HG03196 (cell line): ENCODE measurements around the gene CD99L2.

Source experiments
- ATAC-seq: cut with Tn5 transposase; IDR thresholded peaks from one replicate; pipeline ENCODE4 v1.9.1; 2021; ENCODE audit not compliant: unreplicated experiment

CD99L2 gene, protein sequence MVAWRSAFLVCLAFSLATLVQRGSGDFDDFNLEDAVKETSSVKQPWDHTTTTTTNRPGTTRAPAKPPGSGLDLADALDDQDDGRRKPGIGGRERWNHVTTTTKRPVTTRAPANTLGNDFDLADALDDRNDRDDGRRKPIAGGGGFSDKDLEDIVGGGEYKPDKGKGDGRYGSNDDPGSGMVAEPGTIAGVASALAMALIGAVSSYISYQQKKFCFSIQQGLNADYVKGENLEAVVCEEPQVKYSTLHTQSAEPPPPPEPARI

DNA sequence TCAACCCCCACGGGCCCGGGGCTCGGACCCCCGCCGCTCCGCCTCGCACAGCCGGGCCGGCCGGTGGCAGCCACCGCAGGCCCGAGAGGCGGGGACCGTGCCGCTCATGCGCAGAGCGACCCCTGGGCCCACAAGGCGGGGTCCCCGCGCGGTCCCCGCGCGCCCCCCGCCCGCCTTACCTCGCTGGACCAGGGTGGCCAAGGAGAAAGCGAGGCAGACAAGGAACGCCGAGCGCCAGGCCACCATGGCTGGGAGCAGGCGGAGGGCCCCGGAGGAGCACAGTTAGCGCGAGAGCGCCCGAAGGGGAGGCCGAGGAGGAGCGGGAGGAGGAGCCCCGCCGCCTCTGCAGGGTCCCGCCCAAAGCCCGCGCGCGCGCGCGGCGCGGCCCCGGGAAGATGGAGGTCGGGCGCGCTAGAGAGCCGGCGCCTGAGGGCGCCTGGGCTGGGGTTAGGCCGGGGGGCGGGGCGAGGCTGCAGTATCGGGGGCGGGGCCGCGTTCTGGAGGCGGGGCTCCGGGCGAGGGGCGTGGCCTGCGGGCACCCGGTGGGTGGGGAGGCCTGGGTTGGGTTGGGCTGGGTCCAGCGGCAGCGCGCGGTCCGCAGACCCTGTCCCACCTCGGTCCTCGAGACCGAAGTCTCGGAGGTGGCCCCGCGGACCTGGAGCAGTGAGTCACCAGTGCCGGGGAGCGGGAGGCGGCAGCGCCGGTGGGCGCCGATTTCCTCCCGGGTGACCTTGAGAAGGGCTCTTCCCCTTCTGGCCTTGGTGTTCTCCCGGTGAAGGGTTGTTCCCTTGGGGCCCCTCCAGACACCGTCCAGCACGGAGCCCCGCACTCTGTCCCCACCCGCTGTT lies at the start of gene CD99L2:
TSS of gene CD99L2 (minus strand) at position 326 of the 848 bp plus-strand sequence. CDS start at position 246, 80 bp downstream.
- peak; percentile 95 for ATAC-seq

DNA sequence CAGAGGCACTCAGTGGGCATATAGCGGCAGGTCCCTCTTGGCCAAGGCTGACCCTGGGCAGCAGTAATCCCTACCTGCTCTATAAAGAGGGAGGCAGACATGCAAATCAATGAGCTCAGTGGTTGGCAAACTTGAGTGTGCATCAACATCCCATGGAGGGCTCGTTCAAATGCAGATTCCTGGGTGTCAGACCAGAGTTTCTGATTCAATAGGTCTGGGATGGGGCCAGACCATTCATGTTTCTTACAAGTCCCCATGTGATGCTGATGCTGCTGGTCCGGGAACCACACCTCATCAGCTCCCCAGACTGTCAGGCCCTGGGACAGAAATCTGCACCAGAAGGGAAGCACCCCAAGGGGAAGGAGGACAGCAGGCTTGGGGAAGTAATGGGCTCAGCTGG lies 45.8 kb upstream of the CD99L2 start:
- no peak for ATAC-seq

DNA sequence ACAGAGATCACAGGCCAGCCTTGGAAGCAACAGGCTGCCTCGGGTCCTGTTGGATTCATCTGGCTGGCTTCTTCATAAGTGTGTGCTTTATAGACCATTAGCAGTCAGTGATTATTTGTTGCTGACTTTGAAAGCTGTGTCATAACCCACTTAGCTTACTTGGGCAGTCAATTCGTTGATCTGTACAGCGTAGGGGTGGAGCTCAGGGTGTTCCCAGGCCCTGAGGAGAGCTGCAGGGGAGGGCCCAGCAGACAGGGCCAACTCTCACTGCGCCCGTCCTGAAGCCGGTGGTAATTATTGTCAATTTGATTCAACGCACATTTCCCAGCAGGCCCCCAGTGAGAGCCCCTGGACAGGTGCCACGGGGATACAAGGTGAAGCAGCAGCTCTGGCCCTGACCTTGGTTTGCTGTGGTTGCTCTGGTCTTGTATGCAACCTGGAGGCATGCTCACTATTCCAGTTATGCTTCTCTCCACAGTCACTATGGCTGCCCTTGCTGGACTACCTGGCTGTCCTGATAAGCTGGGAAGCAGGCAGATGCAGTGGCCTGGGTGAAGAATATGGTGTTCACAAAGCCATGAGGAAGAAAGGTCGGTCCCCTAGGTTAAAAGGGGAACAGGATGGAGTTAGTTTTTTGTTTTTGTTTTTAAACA lies 44.6 kb upstream of the CD99L2 start:
- no peak for ATAC-seq

DNA sequence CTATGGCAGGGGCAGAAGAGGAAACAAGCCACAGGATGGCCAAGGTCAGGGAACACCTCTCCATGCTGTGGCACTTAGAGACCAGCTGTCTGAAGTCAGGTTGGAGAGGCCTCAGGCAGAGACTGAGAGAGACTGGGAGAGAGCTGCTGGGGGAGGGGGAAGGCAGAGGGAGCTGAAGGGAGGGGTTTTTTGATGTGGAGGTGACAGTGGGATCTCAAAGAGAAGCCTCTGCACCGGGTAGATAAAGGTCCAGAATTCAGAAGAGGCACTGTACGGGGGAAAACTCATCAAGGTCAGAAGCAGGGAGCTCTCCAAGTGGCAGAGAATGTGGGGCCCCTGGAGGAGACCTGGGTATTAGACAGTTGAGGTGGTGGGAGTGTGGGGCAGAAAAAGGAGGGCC lies 43.1 kb upstream of the CD99L2 start:
- ATAC-seq: no peak

DNA sequence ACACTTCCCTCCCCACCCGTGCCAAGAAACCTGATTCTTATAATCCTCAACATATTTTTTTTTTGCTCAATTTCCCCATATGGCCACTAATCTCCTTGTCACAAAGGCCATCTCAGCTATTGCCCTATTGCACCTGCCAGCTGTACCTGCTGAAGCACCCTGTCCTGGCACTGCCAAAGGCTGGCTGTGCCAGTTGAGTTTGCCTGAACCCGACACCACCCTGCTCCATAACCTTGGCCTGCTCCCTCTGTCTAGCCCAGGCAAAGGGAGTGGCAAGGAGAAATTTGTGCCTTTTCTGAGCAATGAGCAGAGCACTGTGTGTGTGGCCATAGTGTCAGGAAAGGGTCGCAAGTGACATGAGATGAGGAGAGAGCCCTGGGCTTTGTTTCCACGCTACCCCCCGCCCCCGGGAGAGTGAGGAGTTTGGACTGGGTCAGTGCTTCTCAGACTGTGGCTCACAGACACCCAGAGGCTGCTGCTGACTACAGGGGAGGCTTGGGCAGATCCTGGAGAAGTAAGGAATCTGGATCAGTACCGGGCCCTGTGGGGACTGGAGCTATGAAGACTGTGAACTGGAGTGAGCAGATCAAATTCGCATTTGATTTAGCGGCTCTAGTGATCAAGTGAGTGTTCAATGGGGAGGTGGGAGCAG lies 42.5 kb upstream of the CD99L2 start:
- no peak for ATAC-seq

DNA sequence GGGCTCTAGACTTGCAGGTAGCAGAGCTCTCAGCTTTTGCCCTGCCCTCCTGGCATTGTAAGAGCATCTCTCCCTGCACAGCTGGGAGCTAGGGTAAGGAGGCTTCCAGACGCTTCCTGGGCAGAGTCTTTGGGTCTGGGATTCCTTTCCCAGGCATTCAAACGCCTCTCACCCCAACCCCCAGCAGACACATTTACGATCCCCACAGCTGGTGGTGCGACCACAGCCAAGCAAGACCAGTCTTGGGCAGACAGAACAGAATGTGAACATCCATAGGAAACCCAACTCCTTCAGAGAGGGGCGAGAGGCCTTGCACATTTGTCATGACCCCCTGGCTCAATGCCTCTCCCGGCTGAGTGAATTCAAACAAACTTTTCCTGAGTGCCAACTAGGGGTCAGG lies 38.1 kb upstream of the CD99L2 start:
- ATAC-seq: no peak

DNA sequence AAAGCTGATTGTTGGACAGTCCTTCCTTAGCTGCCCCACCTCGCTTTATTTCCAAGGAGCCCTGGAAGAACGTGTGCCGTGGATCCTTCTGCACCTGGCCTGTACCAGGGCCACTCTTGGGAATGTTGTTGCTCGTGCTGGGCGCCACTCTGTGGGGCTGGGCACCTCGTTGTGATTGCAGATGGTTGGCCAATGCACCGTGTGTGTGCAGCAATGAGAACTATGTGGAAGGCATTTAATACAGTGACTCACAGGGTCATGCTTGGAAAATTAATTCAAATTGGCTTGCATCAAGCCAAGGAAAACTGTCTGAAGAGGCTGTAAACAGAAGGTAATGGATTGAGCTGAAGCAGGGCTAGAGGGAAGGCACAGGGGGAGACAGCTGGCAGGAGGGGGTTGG lies 37.0 kb upstream of the CD99L2 start:
- ATAC-seq: no peak

DNA sequence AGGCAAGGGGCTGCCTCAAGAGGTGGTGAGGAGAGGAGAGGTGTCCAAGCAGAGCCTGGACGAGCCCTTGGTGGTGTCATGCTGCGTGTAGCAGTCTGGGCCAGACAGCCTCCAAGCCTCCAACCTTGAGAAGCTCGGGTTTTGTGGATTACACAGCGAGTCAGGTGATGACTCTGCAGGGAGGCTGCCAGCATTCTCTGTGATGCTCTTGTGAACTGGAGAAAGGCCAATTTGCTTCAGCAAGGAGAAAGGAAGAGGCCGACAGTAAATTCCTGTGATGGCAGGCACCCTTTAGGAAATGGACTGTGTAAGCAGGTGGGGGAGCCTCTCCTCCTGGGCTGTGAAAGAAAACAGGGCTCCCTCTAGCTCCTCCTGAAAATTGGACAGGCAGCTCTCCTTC lies 36.0 kb upstream of the CD99L2 start:
- no peak for ATAC-seq

DNA sequence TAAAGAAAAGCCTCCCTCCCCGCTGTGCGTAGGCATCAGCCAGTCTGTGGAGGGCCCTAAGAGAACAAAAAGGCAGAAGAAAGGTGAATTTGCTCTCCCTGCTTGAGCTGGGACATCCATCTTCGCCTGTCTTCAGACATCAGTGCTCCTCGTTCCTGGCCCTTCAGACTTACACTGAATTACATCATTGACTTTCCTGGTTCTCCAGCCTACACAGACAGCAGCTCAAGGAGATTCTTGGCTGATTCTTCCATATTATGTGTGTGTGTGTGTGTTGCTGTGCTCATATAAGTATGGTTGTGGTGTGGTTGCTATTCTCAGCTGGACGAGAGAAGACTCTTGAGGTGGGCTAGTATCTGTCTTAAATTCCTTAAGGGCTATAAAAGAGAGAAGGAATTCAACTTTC lies 35.5 kb upstream of the CD99L2 start:
- ATAC-seq: no peak

DNA sequence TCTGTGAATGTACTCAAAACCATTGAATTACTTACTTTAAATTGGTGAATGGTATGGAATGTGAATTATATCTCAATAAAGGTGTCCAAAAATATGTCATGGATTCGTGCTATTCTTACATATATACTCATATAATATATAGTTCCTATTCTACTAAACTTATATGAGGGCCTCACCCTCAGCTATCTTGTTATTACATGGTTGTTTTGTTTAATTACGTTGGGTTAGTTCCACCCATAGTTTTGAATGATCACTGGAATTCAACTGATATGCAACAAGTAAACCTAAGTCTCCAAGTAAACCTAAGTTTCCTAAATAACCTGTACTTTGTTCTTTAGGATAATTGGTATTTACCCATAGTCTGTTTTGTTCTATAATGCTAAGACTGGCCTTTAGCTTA lies 30.6 kb upstream of the CD99L2 start:
- ATAC-seq: no peak

DNA sequence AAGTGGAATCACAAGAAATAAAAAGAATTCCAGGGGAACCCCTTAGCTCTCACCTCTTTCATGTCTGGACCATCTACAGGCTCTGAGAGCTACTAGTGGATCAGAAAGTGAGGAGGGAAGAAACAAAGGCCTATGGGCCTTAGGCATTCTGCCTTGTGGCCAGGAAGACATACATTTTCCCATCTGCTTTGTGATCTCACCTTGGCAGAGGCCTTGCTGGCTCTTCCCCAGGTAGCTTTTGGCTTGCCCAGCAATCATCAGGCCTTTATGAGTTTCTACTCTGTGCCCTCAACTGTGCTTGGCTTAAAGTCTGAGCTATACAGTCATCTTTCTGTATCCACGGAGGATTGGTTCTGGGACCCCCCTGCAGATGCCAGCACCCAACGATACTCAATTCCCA lies 28.3 kb upstream of the CD99L2 start:
- no peak for ATAC-seq

DNA sequence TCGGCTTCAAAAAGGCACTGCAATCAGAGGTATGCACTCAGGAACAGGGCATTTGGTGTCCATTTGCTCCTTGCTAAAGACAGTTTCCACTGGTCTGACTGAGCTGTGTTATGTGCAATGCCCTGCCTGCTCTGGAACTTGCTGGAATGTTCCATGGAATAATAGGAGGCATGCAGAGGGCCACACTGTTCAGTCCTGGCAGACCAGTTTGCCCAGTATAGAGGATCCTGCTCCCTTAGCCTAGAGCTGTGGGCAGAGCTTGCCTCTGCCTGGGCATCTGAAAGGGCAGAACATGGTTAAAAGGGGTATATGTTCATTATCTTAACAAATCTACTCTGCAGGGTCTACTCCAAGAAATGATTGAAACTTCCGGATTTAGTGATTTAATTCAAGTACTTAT lies 27.8 kb upstream of the CD99L2 start:
- ATAC-seq: no peak

DNA sequence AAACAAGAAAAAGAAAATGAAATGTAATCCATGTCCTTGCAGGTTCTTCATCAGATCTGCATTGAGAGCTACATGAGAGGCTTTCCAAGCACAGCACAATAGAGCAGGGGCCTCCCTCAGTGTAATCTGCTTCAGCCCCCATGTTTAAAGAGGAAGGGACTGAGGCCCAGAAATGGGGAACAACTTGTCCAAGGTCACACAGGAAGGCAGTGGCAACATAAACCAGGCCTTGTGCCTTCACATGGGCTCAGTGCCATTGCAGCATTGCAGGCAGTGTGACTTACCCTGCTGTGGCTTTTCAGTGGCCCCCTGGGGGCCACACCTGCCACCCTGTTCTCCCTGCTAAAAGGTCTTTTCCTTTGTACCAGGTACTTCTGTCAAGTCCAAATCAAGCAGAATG lies 20.9 kb upstream of the CD99L2 start:
- ATAC-seq: no peak

DNA sequence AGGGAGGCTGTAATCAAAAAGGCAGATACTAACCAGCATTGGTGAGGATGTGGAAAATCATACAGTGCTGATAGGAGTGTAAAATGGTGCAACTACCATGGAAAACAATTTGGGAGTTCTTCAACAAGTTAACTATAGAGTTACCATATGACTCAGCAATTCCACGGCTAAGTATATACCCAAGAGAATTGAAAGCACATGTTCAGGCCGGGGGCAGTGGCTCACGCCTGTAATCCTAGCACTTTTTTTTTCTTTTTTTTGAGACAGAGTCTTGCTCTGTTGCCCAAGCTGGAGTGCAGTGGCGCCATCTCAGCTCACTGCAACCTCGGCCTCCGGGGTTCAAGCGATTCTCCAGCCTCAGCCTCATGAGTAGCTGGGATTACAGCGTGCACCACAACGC lies 15.0 kb upstream of the CD99L2 start:
- no peak for ATAC-seq

DNA sequence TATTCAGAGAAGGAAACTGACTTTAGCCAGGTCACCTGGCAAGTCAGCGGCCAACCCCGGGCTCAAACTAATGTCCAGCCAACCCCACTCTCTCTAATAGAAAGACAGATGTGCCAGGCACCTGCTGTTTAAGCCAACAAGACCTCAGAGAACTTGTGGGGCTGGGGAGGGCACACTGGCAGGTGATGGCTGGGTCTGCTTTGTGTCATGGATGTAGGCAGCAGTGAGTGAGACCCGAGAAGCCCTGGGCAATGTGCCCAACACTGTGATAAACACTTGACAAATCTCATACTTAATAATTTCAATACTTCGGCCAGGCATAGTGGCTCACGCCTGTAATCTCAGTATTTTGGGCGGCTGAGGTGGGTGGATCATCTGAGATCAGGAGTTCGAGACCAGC lies 9.0 kb upstream of the CD99L2 start:
- no peak for ATAC-seq

DNA sequence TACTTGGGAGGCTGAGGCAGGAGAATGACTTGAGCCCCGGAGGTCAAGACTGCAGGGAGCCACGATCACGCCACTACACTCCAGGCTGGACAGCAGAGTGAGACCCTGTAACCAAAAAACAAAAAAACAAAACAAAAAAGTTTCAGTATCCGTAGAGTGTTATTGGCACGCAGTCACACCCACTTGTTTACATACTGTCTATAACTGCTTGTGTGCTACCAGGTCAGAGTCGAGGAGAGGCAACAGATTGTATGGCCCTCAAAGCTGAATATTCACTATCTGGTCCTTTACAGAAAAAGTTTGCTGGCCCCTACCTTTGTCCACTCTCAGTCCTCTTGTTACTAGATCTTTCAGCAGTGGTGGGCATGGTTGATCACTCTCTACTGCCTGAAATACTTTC lies 8.2 kb upstream of the CD99L2 start:
- no peak for ATAC-seq

DNA sequence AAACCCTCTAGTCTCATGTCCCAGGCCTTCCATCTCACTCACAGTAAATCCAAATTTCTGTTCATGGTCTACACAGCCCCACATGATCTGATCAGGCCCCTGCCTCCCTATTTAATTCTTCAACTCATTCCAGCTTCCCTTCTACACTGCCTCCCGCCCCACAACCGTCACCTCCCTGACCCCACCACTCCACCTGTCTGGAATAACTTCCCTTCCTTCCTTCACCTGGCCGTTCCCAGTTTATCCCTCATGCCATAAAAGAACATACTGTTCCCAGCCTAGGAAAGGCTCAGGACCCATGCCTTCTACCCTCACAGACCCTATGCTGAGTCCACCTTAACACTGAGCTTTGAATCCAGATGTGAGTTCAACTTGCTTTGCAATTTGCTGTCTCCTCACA lies 6.8 kb upstream of the CD99L2 start:
- ATAC-seq: no peak

DNA sequence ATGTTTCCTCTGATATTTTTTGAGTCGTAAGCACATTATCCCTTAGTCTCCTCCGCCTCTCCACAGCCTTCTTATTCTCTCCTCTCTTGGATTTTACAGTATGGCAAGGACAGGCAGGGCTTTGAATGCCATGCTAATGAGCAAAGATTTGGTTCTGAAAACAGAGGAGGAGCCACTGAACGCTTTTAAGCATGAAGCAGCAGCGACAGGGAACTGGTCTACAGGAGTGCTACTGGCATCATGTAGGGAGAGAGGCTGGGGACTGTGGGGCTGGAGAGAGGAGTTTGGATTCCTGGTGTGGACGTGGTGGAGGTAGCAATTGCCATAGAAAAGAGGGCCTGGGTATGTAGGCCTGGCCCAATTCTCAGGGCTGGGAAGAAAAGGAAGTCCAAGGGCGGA lies 4.6 kb upstream of the CD99L2 start:
- no peak for ATAC-seq

DNA sequence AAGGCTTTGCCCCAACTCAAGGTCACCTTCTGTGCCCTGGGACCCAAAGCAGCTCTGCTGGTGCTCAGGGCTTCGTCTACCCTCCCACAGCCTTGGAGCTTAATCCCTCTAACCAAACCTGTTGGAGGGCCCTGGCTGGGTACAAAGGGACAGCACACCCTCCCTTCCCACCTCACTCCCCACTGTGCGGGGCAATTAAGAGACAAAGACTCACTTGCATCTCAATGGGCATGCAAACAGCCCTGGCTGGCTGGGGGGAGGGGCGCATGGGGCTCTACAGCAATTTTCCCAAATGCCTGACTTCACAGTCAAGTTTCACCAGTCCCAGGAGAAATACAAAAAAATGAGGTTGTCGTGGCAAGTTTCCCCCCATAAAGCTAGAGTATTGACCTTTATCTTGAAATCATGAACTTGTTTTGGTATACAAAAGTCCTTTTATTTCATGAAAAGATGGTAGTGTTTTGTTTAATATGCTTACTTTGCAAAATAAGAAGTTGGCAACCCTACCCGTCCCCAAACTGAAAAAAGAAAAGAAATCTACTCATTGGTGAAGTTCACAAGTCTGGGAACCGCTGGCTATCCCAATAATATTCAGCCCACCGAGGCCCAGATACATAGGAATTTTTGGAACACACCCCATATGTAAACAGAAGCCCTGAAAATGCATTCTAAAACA lies 4.1 kb upstream of the CD99L2 start:
- ATAC-seq: no peak

DNA sequence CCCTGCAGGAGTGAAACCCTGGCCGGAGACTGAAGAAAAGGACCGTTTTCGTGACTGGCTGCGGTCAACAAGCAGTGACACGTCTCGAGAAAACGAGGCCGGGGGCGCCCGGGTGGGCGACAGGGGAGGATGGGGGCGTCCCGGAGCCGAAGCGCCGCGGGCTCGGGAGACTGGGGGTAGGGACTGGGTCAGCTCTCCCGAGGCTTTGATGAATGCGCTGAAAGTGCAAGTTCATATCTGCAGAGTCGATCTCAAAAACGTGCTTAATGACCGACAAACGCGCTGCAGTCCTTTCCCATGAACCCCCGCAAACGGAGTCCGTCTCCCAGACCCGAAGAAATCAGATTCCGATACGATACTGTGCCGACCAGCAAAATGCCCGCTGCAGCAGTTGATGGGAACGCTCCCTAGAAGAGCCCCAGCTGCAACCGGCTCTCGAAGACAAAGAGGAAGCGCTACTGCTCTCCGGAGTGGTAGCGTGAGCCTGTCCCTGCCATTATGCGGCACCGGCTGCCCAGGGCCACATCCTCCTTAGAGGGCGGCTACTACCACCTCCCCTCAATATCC lies 806 bp upstream of the CD99L2 start:
- peak; percentile 51 for ATAC-seq
